Activated naive CD8-positive, alpha-beta T cell treated with anti-CD3 and anti-CD28 coated beads, Interleukin-2, amount 50 U/mL, for 16 hours (primary cell): ENCODE measurements around the gene ANK2.
"Not testable (repeated sequence)": the region's sequence is repeated elsewhere in the genome, so short reads cannot be mapped to it uniquely, and the experiment has no call there.

ENCODE experiments used
- DNase-seq: peaks from one replicate; pipeline ENCODE4 v3.0.0-alpha.2; 2020; ENCODE audit warnings: low read depth, low spot score

ANK2 gene

GRCh38 chr4:113051361-113051760 is 1.9 kb downstream of the ANK2 start:
- no peak for DNase-seq

GRCh38 chr4:113052379-113052951 is 3.0 kb downstream of the ANK2 start:
- no peak for DNase-seq

GRCh38 chr4:113053883-113054282 is 4.4 kb downstream of the ANK2 start:
- no peak for DNase-seq

- no peak for DNase-seq
These were observed 6.9 kb downstream of the ANK2 start for GRCh38 chr4:113056318-113056717.

- no peak for DNase-seq
These were observed 8.4 kb downstream of the ANK2 start for GRCh38 chr4:113057891-113058290.

- DNase-seq = no peak
These were observed 10.2 kb downstream of the ANK2 start for GRCh38 chr4:113059449-113060182.

GRCh38 chr4:113060853-113061252 is 11.4 kb downstream of the ANK2 start:
- no peak for DNase-seq

GRCh38 chr4:113064244-113064643 is 14.8 kb downstream of the ANK2 start:
- DNase-seq = no peak

- DNase-seq = no peak
These were observed 16.2 kb downstream of the ANK2 start for GRCh38 chr4:113065629-113066028.

- not testable (repeated sequence) for DNase-seq
These were observed 19.3 kb downstream of the ANK2 start for GRCh38 chr4:113068771-113069170.

- DNase-seq = no peak
These were observed 19.9 kb downstream of the ANK2 start for GRCh38 chr4:113069212-113069892.

- DNase-seq = no peak
These were observed 21.3 kb downstream of the ANK2 start for GRCh38 chr4:113070755-113071154.

GRCh38 chr4:113071274-113071673 is 21.8 kb downstream of the ANK2 start:
- no peak for DNase-seq

- no peak for DNase-seq
These were observed 22.4 kb downstream of the ANK2 start for GRCh38 chr4:113071805-113072204.

GRCh38 chr4:113073451-113074005 is 24.1 kb downstream of the ANK2 start:
- DNase-seq = no peak

GRCh38 chr4:113077575-113077974 is 28.1 kb downstream of the ANK2 start:
- DNase-seq = no peak

- no peak for DNase-seq
These were observed 28.6 kb downstream of the ANK2 start for GRCh38 chr4:113078066-113078465.

GRCh38 chr4:113080050-113080449 is 30.6 kb downstream of the ANK2 start:
- DNase-seq = no peak

- DNase-seq = no peak
These were observed 31.2 kb downstream of the ANK2 start for GRCh38 chr4:113080624-113081023.

GRCh38 chr4:113083346-113083745 is 33.9 kb downstream of the ANK2 start:
- DNase-seq = no peak

- DNase-seq = no peak
These were observed 36.8 kb downstream of the ANK2 start for GRCh38 chr4:113086172-113086695.

- no peak for DNase-seq
These were observed 38.6 kb downstream of the ANK2 start for GRCh38 chr4:113088050-113088449.
